HG02588 (cell line): ENCODE data around the gene GPR158.

ENCODE experiments used
- ATAC-seq: cut with Tn5 transposase; IDR thresholded peaks from one replicate; pipeline ENCODE4 v1.9.1; 2021; ENCODE audit warnings: mild to moderate bottlenecking, moderate library complexity; ENCODE audit not compliant: unreplicated experiment

Gene GPR158

GRCh38 chr10:25651534-25651933 lies 476.7 kb downstream of the GPR158 start:
- ATAC-seq = no peak
